ENCODE measurements around the gene SAMD9.
"Not testable (repeated sequence)": the region's sequence is repeated elsewhere in the genome, so short reads cannot be mapped to it uniquely, and the experiment has no call there.

The SAMD9 gene

DNA sequence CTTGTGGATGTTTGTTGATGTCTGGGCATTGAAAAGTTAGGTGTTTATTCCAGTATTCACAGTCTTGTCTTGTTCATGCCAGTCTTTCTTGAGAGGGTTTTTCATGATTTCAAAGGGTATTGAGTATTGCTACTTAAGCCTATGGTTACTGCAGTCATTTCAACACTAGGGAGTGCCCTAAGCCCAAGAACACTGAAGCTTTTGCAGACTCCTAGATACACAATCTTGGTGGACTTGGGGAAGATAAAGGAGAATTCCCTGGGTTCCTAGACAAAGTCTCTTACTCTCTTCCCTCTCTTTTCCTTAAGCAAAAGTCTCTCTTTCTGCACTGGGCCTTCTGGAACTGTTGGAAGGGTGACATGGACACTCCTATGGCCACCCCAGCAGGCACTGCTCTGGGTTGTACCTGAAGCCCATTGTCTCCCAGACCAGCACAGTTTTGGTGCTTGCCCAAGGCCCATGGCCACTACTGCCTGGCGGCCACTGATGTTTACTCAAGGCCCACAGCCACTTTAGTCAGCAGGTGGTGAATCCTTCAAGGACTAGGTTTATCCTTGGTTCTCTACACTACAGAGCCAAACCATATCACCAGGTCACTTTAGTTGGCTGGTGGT lies 24.9 kb downstream of the SAMD9 start:
- no peak overlapping the region for H3K4me3 ChIP-seq (ENCODE audit: low read depth, low read length)
- H3K36me3 ChIP-seq (replicated peaks), result no peaks in the 10 kb centered on the region
- in situ Hi-C loops (cut with HindIII; ENCODE audit: low pct_ligation_motif_present, low sequenced_read_pairs), result no loop called here
- peak; percentile 49 for DNase-seq
- H3K27ac ChIP-seq, result no peak overlapping the region
- no peaks in the 10 kb centered on the region for H3K27me3 ChIP-seq (replicated peaks)
- TF ChIP-seq, protein P1, sequence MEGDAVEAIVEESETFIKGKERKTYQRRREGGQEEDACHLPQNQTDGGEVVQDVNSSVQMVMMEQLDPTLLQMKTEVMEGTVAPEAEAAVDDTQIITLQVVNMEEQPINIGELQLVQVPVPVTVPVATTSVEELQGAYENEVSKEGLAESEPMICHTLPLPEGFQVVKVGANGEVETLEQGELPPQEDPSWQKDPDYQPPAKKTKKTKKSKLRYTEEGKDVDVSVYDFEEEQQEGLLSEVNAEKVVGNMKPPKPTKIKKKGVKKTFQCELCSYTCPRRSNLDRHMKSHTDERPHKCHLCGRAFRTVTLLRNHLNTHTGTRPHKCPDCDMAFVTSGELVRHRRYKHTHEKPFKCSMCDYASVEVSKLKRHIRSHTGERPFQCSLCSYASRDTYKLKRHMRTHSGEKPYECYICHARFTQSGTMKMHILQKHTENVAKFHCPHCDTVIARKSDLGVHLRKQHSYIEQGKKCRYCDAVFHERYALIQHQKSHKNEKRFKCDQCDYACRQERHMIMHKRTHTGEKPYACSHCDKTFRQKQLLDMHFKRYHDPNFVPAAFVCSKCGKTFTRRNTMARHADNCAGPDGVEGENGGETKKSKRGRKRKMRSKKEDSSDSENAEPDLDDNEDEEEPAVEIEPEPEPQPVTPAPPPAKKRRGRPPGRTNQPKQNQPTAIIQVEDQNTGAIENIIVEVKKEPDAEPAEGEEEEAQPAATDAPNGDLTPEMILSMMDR (IDR thresholded peaks at IDR 0.05; ENCODE audit: low read depth, low read length, missing control alignments), result peak; percentile 63

DNA sequence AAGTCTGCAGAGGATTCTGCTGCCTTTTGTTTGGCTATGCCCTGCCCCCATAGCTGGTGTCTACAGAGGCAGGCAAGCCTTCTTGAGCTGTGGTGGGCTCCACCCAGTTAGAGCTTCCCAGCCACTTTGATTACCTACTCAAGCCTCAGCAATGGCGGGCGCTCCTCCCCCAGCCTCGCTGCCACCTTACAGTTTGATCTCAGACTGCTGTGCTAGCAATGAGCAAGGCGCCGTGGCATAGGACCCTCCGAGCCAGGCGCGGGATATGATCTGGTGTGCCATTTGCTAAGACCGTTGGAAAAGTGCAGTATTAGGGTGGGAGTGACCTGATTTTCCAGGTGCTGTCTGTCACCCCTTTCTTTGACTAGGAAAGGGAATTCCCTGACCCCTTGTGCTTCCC lies 44.4 kb downstream of the SAMD9 start:
- DNase-seq; H3K4me3 ChIP-seq (ENCODE audit: low read depth, low read length); H3K27me3 ChIP-seq (replicated peaks); H3K27ac ChIP-seq; in situ Hi-C loops (cut with HindIII; ENCODE audit: low pct_ligation_motif_present, low sequenced_read_pairs); H3K36me3 ChIP-seq (replicated peaks): not testable (repeated sequence)

DNA sequence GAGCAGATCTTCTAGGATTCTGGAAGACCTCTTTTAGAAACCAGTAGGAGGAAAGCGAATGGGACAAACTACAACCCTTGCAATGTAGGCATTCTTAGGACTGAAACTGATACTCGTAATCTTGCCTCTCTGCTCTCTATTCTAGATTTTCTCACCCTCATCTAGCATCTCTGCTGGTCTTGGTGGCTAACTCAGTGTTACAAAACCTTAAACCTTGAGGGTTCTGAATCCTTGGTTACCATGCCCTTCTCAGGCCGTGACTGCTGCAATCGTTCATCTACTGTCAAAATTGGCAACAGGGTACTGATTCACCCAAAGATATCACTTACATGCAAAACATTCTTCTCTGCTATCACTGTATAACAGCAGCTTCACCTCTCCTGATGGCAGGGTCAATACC lies 55.2 kb downstream of the SAMD9 start:
- no peak for DNase-seq
- in situ Hi-C loops (cut with HindIII; ENCODE audit: low pct_ligation_motif_present, low sequenced_read_pairs), result no loop called here
- TF ChIP-seq, protein P1 (IDR thresholded peaks at IDR 0.05; ENCODE audit: low read depth, low read length, missing control alignments), result no peak
- Histone ChIP-seq H3K4me3 (ENCODE audit: low read depth, low read length) (no peak overlapping the region), H3K36me3 (replicated peaks) (no peaks in the 10 kb centered on the region), H3K27ac (no peak overlapping the region), H3K27me3 (replicated peaks) (no peaks in the 10 kb centered on the region)

DNA sequence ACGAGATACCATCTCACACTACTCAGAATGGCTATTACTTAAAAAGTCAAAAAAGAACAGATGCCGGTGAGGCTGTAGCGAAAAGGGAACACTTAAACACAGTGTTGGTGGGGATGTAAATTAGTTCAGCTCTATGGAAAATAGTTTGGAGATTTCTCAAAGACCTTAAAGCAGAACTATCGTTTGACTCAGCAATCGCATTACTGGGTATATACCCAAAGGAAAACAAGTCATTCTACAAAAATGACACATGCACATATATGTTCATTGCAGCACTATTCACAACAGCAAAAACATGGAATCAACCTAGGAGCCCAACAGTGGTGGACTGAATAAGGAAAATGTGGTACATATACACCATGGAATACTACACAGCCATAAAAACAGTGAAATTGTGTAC lies 56.9 kb downstream of the SAMD9 start:
- no peak for DNase-seq
- TF ChIP-seq, protein P1 (IDR thresholded peaks at IDR 0.05; ENCODE audit: low read depth, low read length, missing control alignments), result no peak
- Histone ChIP-seq H3K4me3 (ENCODE audit: low read depth, low read length) (no peak overlapping the region), H3K27ac (no peak overlapping the region), H3K36me3 (replicated peaks) (no peaks in the 10 kb centered on the region), H3K27me3 (replicated peaks) (no peaks in the 10 kb centered on the region)
- in situ Hi-C loops (cut with HindIII; ENCODE audit: low pct_ligation_motif_present, low sequenced_read_pairs), result no loop called here

DNA sequence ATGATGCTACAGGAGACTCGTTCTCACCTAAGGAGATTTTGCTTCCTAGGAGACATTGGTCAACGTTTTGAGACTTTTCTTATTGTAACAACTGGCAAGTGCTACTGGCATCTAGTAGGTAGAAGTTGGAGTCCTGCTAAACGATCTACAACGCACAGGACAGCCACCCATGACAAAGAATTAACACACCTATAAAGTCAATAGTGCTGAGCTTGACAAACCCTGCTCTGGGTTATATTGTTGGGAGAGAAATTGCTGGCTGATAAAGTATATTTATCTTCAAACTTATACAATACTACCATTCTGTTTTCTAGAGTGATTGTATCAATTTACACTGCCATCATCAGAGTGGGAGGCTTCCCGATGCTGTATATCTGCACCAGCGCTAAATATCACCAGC lies 57.8 kb downstream of the SAMD9 start:
- H3K27me3 ChIP-seq (replicated peaks), result no peaks in the 10 kb centered on the region
- no peaks in the 10 kb centered on the region for H3K36me3 ChIP-seq (replicated peaks)
- in situ Hi-C loops (cut with HindIII; ENCODE audit: low pct_ligation_motif_present, low sequenced_read_pairs), result no loop called here
- no peak for DNase-seq
- no peak overlapping the region for H3K4me3 ChIP-seq (ENCODE audit: low read depth, low read length)
- TF ChIP-seq, protein P1 (IDR thresholded peaks at IDR 0.05; ENCODE audit: low read depth, low read length, missing control alignments), result no peak
- no peak overlapping the region for H3K27ac ChIP-seq

DNA sequence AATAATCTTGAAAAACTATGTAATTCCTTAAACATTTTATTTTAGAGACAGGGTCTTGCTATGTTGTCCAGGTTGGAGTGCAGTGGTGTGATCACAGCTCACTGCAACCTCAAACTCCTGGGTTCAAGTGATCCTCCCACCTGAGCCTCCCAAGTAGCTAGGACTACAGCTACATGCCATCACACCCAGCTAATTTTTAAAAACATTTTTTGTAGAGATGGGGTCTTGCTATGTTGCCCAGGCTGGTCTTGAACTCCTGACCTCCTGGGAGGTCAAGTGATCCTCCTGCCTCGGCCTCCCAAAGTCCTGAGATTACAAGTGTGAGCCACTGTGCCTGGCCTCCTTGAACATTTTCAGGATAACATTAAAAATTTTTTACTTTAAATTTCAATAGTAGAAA lies 61.2 kb downstream of the SAMD9 start:
- H3K27ac ChIP-seq; H3K4me3 ChIP-seq (ENCODE audit: low read depth, low read length); H3K36me3 ChIP-seq (replicated peaks); in situ Hi-C loops (cut with HindIII; ENCODE audit: low pct_ligation_motif_present, low sequenced_read_pairs); H3K27me3 ChIP-seq (replicated peaks); DNase-seq: not testable (repeated sequence)

DNA sequence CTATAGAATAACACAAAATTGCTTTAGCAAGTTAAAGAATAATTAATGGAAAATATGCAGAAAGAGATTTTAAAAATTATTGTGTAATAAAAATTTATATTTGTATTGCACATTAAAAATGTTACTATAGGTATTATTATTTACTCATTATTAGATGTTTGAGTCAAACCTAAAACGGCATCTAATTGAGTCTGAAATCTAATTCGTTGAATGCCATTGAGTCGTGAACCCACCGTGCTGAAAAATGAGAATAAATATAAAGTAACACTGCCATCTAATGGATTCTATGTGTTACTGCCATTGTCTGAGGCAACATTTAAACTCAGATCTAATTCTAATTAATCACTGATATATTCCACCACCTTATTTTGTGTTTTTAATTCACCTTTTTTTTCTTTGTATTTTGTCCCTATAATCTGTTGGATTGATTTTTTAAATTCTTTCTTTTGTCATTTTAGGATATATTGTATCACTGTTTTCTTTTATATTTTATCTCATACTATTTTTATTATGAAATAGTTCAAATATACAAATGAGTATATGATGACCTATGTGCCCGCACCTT lies 62.2 kb downstream of the SAMD9 start:
- Histone ChIP-seq H3K4me3 (ENCODE audit: low read depth, low read length) (no peak overlapping the region), H3K36me3 (replicated peaks) (no peaks in the 10 kb centered on the region), H3K27ac (no peak overlapping the region), H3K27me3 (replicated peaks) (no peaks in the 10 kb centered on the region)
- TF ChIP-seq, protein P1 (IDR thresholded peaks at IDR 0.05; ENCODE audit: low read depth, low read length, missing control alignments), result peak; percentile 53
- peak; percentile 11 for DNase-seq
- in situ Hi-C loops (cut with HindIII; ENCODE audit: low pct_ligation_motif_present, low sequenced_read_pairs), result no loop called here

Data from brain microvascular endothelial cell (primary cell).